SK-MEL-5 (cell line): Measurements from ENCODE around the gene POTEI. TPM values are rescaled to one million over a fixed set of nuclear protein-coding genes. Genes with fewer than 3 reads are reported as not detected.
"Not testable (repeated sequence)": the region's sequence is repeated elsewhere in the genome, so short reads cannot be mapped to it uniquely, and the experiment has no call there.

Experiments used
- DNase-seq: peaks from one replicate; pipeline ENCODE4 v3.0.0-alpha.2; 2016; ENCODE audit warnings: low read depth, low spot score
- in situ Hi-C: cut with HindIII; loops from 2 replicates; pipeline ENCODE4 v1.10.0; 2016; ENCODE audit warnings: low sequenced_read_pairs, high pct_unique_total_duplicates, low pct_unique_long_range_greater_than_20kb
- small RNA-seq, 2 experiments: library from RNA; depleted of rRNA; stranded (forward); fragments of <200 nt; gene quantifications; one replicate each; pipeline ENCODE3, GENCODE V24; 2014
- total RNA-seq: library from RNA; depleted of rRNA; stranded (reverse); fragments of >200 nt; shearing (Covaris generic); gene quantifications from 2 replicates; pipeline ENCODE4 v1.2.3, GENCODE V29; 2014; rRNA removed

Gene POTEI
- total RNA-seq, 1 experiment from 2014 or later, result not detected

GRCh38 chr2:130511747-130512451 lies 2.8 kb upstream of the POTEI start:
- DNase-seq, in situ Hi-C loops: not testable (repeated sequence)

GRCh38 chr2:130510807-130511746 lies 1.9 kb upstream of the POTEI start:
- in situ Hi-C loops, DNase-seq: not testable (repeated sequence)

GRCh38 chr2:130491073-130491472 lies 18.1 kb downstream of the POTEI start:
- DNase-seq, in situ Hi-C loops: not testable (repeated sequence)

- in situ Hi-C loops, DNase-seq: not testable (repeated sequence)
These were observed 53.7 kb downstream of the POTEI start for GRCh38 chr2:130455413-130455812.

GRCh38 chr2:130454712-130455083 lies 54.4 kb downstream of the POTEI start:
- in situ Hi-C loops, DNase-seq: not testable (repeated sequence)

GRCh38 chr2:130453955-130454711 lies 55.0 kb downstream of the POTEI start:
- DNase-seq, in situ Hi-C loops: not testable (repeated sequence)

GRCh38 chr2:130452897-130453296 lies 56.2 kb downstream of the POTEI start:
- DNase-seq, in situ Hi-C loops: not testable (repeated sequence)

- in situ Hi-C loops, DNase-seq: not testable (repeated sequence)
These were observed 57.3 kb downstream of the POTEI start for GRCh38 chr2:130451823-130452222.

- DNase-seq, in situ Hi-C loops: not testable (repeated sequence)
These were observed 57.9 kb downstream of the POTEI start for GRCh38 chr2:130451278-130451677.

GRCh38 chr2:130450366-130450765 lies 58.8 kb downstream of the POTEI start:
- DNase-seq, in situ Hi-C loops: not testable (repeated sequence)

GRCh38 chr2:130427631-130428030 lies 81.5 kb downstream of the POTEI start:
- in situ Hi-C loops, result not testable (repeated sequence)

GRCh38 chr2:130418845-130419244 lies 90.3 kb downstream of the POTEI start:
- in situ Hi-C loops, DNase-seq: not testable (repeated sequence)

More at GRCh38 chr2:130427631-130428030, 81.5 kb downstream of the POTEI start:
- DNase-seq, result peak; percentile 35

GRCh38 chr2:130416693-130417092 lies 92.4 kb downstream of the POTEI start:
- in situ Hi-C loops, DNase-seq: not testable (repeated sequence)

Small RNA genes lying within 50 kb of the gene (small RNA-seq; reads per million reads assigned to genes)
- 0 reads per million in 2 experiments for gene RF00017
- gene RNU6-473P, result 0 reads per million in 2 experiments

Other genes with a start within 250 kb of the POTEI start
- 90.2 and 95.5 TPM in 2 replicates for gene IMP4, start 166.4 kb downstream of the POTEI start, total RNA-seq
- gene PTPN18, start 153.3 kb downstream of the POTEI start, total RNA-seq, result 17.2 and 19.3 TPM in 2 replicates
- not detected in 2 replicates for gene CFC1B, start 11.9 kb upstream of the POTEI start, total RNA-seq
- not detected in 2 replicates for gene CFC1, start 90.2 kb upstream of the POTEI start, total RNA-seq
- not detected in 2 replicates for gene POTEJ, start 102.1 kb upstream of the POTEI start, total RNA-seq
- not detected in 2 replicates for gene GPR148, start 219.7 kb upstream of the POTEI start, total RNA-seq
- not detected in 2 replicates for gene AMER3, start 246.2 kb upstream of the POTEI start, total RNA-seq